ENCODE results near the gene SUGP2. TPM values are rescaled to one million over a fixed set of nuclear protein-coding genes. Genes with fewer than 3 reads are reported as not detected.

Gene SUGP2
- total RNA-seq, 1 donor: 57.4 TPM

GRCh38 chr19:18945297-18945696 lies 88.0 kb downstream of the SUGP2 start:
- no peak overlapping the region for H3K4me3 ChIP-seq (ENCODE audit: low read depth, low read length)
- no peak for DNase-seq (ENCODE audit: low read depth)
- no peak for TF ChIP-seq CTCF (IDR thresholded peaks at IDR 0.05; ENCODE audit: insufficient read depth, low read depth, low read length)

- no peak for TF ChIP-seq CTCF (IDR thresholded peaks at IDR 0.05; ENCODE audit: insufficient read depth, low read depth, low read length)
- no peak overlapping the region for H3K4me3 ChIP-seq (ENCODE audit: low read depth, low read length)
- DNase-seq (ENCODE audit: low read depth): no peak
These were observed 89.9 kb downstream of the SUGP2 start for GRCh38 chr19:18943465-18943864.

GRCh38 chr19:18942692-18943091 lies 90.6 kb downstream of the SUGP2 start:
- H3K4me3 ChIP-seq (ENCODE audit: low read depth, low read length): no peak overlapping the region
- DNase-seq (ENCODE audit: low read depth): no peak
- no peak for TF ChIP-seq CTCF (IDR thresholded peaks at IDR 0.05; ENCODE audit: insufficient read depth, low read depth, low read length)

GRCh38 chr19:18941628-18942354 lies 91.5 kb downstream of the SUGP2 start:
- H3K4me3 ChIP-seq (ENCODE audit: low read depth, low read length): peak overlapping the region; percentile 45
- no peak for TF ChIP-seq CTCF (IDR thresholded peaks at IDR 0.05; ENCODE audit: insufficient read depth, low read depth, low read length)
- DNase-seq (ENCODE audit: low read depth): no peak

Other genes starting within 250 kb of the SUGP2 start
- under 0.01 TPM in 1 of 2 replicates, not detected in the other for gene COMP, start 242.2 kb downstream of the SUGP2 start, total RNA-seq
- gene UPF1, start 201.6 kb downstream of the SUGP2 start, total RNA-seq: 49.0 and 51.0 TPM in 2 replicates
- gene CERS1, start 137.4 kb downstream of the SUGP2 start, total RNA-seq: 0.32 and 1.3 TPM in 2 replicates
- 222 and 255 TPM in 2 replicates for gene COPE, start 114.1 kb downstream of the SUGP2 start, total RNA-seq
- 48.4 and 51.5 TPM in 2 replicates for gene DDX49, start 113.8 kb downstream of the SUGP2 start, total RNA-seq
- gene HOMER3, start 92.3 kb downstream of the SUGP2 start, total RNA-seq: 58.3 and 64.1 TPM in 2 replicates
- gene ARMC6, start 86 bp upstream of the SUGP2 start, total RNA-seq: 37.1 and 42.8 TPM in 2 replicates
- 5.8 and 9.1 TPM in 2 replicates for gene SLC25A42, start 30.5 kb upstream of the SUGP2 start, total RNA-seq
- 18.1 and 20.9 TPM in 2 replicates for gene TMEM161A, start 105.0 kb upstream of the SUGP2 start, total RNA-seq
- 0.32 TPM in 1 of 2 replicates, not detected in the other for gene MEF2B, start 136.7 kb upstream of the SUGP2 start, total RNA-seq
- gene BORCS8, start 158.6 kb upstream of the SUGP2 start, total RNA-seq: 13.4 and 19.0 TPM in 2 replicates
- gene RFXANK, start 158.7 kb upstream of the SUGP2 start, total RNA-seq: 57.9 and 83.4 TPM in 2 replicates
- gene NR2C2AP, start 169.9 kb upstream of the SUGP2 start, total RNA-seq: 7.1 and 7.8 TPM in 2 replicates
- under 0.01 TPM in 1 of 2 replicates, not detected in the other for gene NCAN, start 178.4 kb upstream of the SUGP2 start, total RNA-seq
- 0.86 and 1.3 TPM in 2 replicates for gene TM6SF2, start 239.8 kb upstream of the SUGP2 start, total RNA-seq